ENCODE measurements around the gene FAM3C.

- TF ChIP-seq, protein P1, sequence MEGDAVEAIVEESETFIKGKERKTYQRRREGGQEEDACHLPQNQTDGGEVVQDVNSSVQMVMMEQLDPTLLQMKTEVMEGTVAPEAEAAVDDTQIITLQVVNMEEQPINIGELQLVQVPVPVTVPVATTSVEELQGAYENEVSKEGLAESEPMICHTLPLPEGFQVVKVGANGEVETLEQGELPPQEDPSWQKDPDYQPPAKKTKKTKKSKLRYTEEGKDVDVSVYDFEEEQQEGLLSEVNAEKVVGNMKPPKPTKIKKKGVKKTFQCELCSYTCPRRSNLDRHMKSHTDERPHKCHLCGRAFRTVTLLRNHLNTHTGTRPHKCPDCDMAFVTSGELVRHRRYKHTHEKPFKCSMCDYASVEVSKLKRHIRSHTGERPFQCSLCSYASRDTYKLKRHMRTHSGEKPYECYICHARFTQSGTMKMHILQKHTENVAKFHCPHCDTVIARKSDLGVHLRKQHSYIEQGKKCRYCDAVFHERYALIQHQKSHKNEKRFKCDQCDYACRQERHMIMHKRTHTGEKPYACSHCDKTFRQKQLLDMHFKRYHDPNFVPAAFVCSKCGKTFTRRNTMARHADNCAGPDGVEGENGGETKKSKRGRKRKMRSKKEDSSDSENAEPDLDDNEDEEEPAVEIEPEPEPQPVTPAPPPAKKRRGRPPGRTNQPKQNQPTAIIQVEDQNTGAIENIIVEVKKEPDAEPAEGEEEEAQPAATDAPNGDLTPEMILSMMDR (conservative IDR thresholded peaks at IDR 0.05; ENCODE audit: low read depth, low read length), result no peak
- no peak for TF ChIP-seq EZH2phosphoT487 (IDR thresholded peaks at IDR 0.05; ENCODE audit: borderline replicate concordance, low read length)
Observed at GRCh38 chr7:121390109-121390508, 6.0 kb downstream of the FAM3C start.
